Stomach (tissue), 4 donors: Measurements from ENCODE around the gene ARPC5.

Source experiments
- POLR2A ChIP-seq, 4 donors: fragments of 450-650 bp; IDR thresholded peaks; one replicate each; pipeline ENCODE4 v1.6.1; 2016; ENCODE audit warnings: antibody characterized with exemption in 4 of 4, control low read depth in 2 of 4, mild to moderate bottlenecking in 1 of 4, moderate library complexity in 1 of 4
- POLR2AphosphoS5 ChIP-seq, 3 donors: sonication (generic); formaldehyde crosslinking; IDR thresholded peaks; one replicate each; pipeline ENCODE4 v1.6.1; 2016; ENCODE audit warnings: antibody characterized with exemption in 3 of 3
- TF ChIP-seq, protein P1 (sequence below), 7 experiments: fragments of 450-650 bp in 4 of 7; fragments of 200-600 bp in 3 of 7; sonication (generic) in 3 of 7; IDR thresholded peaks; one replicate each; pipeline ENCODE4 v1.5.1; 2016 to 2019; ENCODE audit warnings: antibody characterized with exemption in 7 of 7, control low read depth in 2 of 7, mild to moderate bottlenecking in 1 of 7

DNA sequence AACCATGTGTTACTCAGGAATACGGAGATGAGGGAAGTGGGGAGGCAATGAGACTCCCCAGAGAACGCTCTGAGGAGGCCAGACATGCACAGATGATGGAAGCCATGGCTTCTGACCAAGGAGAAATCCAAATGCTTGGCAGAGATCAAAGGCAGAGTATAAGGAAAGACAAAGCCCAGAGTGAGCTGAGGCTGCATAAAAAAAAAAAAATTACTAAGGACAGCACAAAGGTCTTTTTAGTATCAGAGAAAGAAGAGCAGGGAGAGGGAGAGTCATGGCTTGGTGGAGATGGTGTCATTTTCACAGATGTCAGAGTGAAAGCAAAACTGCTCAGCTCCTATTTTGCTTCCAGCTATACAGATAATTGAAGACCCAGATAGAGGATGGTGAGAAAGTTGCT lies 37.2 kb downstream of the ARPC5 start:
- no peak for TF ChIP-seq POLR2A (IDR thresholded peaks at IDR 0.05)
- TF ChIP-seq, protein P1, sequence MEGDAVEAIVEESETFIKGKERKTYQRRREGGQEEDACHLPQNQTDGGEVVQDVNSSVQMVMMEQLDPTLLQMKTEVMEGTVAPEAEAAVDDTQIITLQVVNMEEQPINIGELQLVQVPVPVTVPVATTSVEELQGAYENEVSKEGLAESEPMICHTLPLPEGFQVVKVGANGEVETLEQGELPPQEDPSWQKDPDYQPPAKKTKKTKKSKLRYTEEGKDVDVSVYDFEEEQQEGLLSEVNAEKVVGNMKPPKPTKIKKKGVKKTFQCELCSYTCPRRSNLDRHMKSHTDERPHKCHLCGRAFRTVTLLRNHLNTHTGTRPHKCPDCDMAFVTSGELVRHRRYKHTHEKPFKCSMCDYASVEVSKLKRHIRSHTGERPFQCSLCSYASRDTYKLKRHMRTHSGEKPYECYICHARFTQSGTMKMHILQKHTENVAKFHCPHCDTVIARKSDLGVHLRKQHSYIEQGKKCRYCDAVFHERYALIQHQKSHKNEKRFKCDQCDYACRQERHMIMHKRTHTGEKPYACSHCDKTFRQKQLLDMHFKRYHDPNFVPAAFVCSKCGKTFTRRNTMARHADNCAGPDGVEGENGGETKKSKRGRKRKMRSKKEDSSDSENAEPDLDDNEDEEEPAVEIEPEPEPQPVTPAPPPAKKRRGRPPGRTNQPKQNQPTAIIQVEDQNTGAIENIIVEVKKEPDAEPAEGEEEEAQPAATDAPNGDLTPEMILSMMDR (IDR thresholded peaks at IDR 0.05) = no peak
- TF ChIP-seq POLR2AphosphoS5 (IDR thresholded peaks at IDR 0.05) = no peak
